ENCODE measurements around the gene KCNJ1. TPM values are rescaled to one million over a fixed set of nuclear protein-coding genes. Genes with fewer than 3 reads are reported as not detected.

KCNJ1 gene
- total and polyA plus RNA-seq, 9 of the 15 experiments (the other 6 are each of a cell fraction or from before 2014, with no cell fraction given): not detected

DNA sequence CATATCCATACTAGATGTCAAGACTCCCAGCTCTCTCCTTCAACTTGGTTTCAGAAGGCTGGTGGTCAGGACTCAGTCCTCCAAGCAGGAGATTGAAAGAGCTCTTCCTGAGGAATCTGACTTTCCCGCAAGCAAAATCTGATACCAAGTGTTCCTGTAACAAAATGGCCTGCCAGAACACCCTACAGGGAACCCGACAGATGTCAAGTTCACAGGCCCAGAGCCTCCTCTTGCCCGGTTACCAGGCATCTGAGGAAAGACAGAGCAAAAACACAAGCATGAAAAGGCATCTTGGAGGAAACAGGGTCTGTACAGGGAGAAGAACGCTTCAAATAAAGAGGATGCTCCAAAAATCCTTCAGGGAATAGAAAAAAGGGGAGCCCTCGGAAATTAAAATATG, 15.4 kb upstream of the KCNJ1 start:
- H3K79me2 ChIP-seq (ENCODE audit: control insufficient read depth, insufficient read depth, low read length): no peaks in the 10 kb centered on the region
- H3K27ac ChIP-seq (ENCODE audit: extremely low read depth, low read depth, low read length): no peak overlapping the region
- no peak overlapping the region for H3K4me2 ChIP-seq (ENCODE audit: insufficient read depth, low read length)
- ChIA-PET CTCF (ENCODE audit: low intra/inter-chr PET ratio) (no interaction called here), POLR2A (no interaction called here)
- FAIRE-seq (no peak), ATAC-seq (no peak), DNase-seq (ENCODE audit: extremely low read depth in 1 of 4, low spot score in 3 of 4) (no peak)
- intact Hi-C loops (cut with micrococcal nuclease): loop anchor here (10.0 kb wide), 1 partner anchor 232 kb away; no protein-coding TSS in a partner anchor
- in situ Hi-C loops (cut with MboI): loop anchor here (25.0 kb wide), 1 partner anchor 430 kb away; no protein-coding TSS in a partner anchor
- H3K4me1 ChIP-seq (replicated peaks in 1 of 2; ENCODE audit: control insufficient read depth in 2 of 2, insufficient read depth in 2 of 2, low read length in 2 of 2): no peaks in the 10 kb centered on the region
- BruUV-seq (replicated peaks): no TSS peak
- H3K9me1 ChIP-seq (ENCODE audit: control insufficient read depth, insufficient read depth, low read length): no peaks in the 10 kb centered on the region
- H3K36me3 ChIP-seq (ENCODE audit: control insufficient read depth, insufficient read depth, low read length): no peaks in the 10 kb centered on the region
- H3K27me3 ChIP-seq (ENCODE audit: control insufficient read depth in 2 of 2, insufficient read depth in 2 of 2, low read length in 2 of 2): no peaks in the 10 kb centered on the region
- no peaks in the 10 kb centered on the region for H4K20me1 ChIP-seq (replicated peaks; ENCODE audit: control insufficient read depth, insufficient read depth, low read length)
- no peak overlapping the region for H2AFZ ChIP-seq (ENCODE audit: low read depth, low read length)
- H3K9me3 ChIP-seq (replicated peaks; ENCODE audit: control insufficient read depth, insufficient read depth, low read depth, low read length): no peaks in the 10 kb centered on the region
- WGBS (ENCODE audit: insufficient coverage, low coverage, missing lambda C conversion rate): 0% methylated on average over 5 of the region's 5 CpGs
- TF ChIP-seq DNMT1 (IDR thresholded peaks at IDR 0.05) (no peak), DDX20 (tag; IDR thresholded peaks at IDR 0.05; ENCODE audit: low read depth) (no peak), ZNF263 (CRISPR knock-in tag; IDR thresholded peaks at IDR 0.05; ENCODE audit: borderline replicate concordance) (no peak), ZNF561 (CRISPR knock-in tag; conservative IDR thresholded peaks at IDR 0.05) (no peak), PTTG1 (tag; IDR thresholded peaks at IDR 0.05; ENCODE audit: low read depth) (no peak), ZNF23 (CRISPR knock-in tag; IDR thresholded peaks at IDR 0.05) (no peak), ILF3 (IDR thresholded peaks at IDR 0.05; ENCODE audit: borderline replicate concordance) (no peak), ZNF695 (CRISPR knock-in tag; IDR thresholded peaks at IDR 0.05) (no peak), ZZZ3 (IDR thresholded peaks at IDR 0.05) (no peak)
- TF ChIP-seq, protein P1, sequence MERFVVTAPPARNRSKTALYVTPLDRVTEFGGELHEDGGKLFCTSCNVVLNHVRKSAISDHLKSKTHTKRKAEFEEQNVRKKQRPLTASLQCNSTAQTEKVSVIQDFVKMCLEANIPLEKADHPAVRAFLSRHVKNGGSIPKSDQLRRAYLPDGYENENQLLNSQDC (CRISPR knock-in tag; IDR thresholded peaks at IDR 0.05): no peak
- TF ChIP-seq, protein P2, sequence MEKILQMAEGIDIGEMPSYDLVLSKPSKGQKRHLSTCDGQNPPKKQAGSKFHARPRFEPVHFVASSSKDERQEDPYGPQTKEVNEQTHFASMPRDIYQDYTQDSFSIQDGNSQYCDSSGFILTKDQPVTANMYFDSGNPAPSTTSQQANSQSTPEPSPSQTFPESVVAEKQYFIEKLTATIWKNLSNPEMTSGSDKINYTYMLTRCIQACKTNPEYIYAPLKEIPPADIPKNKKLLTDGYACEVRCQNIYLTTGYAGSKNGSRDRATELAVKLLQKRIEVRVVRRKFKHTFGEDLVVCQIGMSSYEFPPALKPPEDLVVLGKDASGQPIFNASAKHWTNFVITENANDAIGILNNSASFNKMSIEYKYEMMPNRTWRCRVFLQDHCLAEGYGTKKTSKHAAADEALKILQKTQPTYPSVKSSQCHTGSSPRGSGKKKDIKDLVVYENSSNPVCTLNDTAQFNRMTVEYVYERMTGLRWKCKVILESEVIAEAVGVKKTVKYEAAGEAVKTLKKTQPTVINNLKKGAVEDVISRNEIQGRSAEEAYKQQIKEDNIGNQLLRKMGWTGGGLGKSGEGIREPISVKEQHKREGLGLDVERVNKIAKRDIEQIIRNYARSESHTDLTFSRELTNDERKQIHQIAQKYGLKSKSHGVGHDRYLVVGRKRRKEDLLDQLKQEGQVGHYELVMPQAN (IDR thresholded peaks at IDR 0.05; ENCODE audit: borderline replicate concordance): no peak
- H3K9ac ChIP-seq (ENCODE audit: insufficient read depth in 1 of 2, low read depth in 2 of 2, low read length in 2 of 2): no peak overlapping the region
- no peak overlapping the region for H3K4me3 ChIP-seq
